PC-3 (cell line): Measurements from ENCODE around the gene RYR2. TPM values are rescaled to one million over a fixed set of nuclear protein-coding genes. Genes with fewer than 3 reads are reported as not detected.

Source experiments
- ATAC-seq: fragments of 200-7000 bp; cut with Tn5 transposase; 2 replicates; pipeline ENCODE4 v1.9.1; 2020; ENCODE audit warnings: mild to moderate bottlenecking, moderate library complexity
- BruUV-seq: library from RNA; stranded (reverse); fragments of 400-500 nt; replicated peaks from 2 replicates; lab custom pipeline; 2021; lab: Mats Ljungman, UMichigan
- CTCF ChIA-PET: fragments of 300-600 bp; sonication (Branson Sonifier 250); formaldehyde crosslinking; loops from one replicate; lab custom pipeline; 2022; ENCODE audit warnings: antibody characterized with exemption; lab: Charles Lee
- POLR2A ChIA-PET: fragments of 300-600 bp; sonication (Branson Sonifier 250); formaldehyde crosslinking; loops from one replicate; lab custom pipeline; 2022; ENCODE audit warnings: antibody characterized with exemption; ENCODE audit not compliant: unreplicated experiment; lab: Charles Lee
- DNase-seq: peaks from one replicate; pipeline ENCODE4 v3.0.0-alpha.2; 2015
- H2AFZ ChIP-seq: fragments of 300-600 bp; sonication (generic); 2 replicates; pipeline ENCODE4 v1.6.0; 2016; ENCODE audit warnings: antibody characterized with exemption, low read length
- H3F3A ChIP-seq: fragments of 300-600 bp; sonication (generic); one replicate; pipeline ENCODE4 v1.6.0; 2017; ENCODE audit warnings: antibody characterized with exemption, low read length, control low read depth, mild to moderate bottlenecking; ENCODE audit not compliant: unreplicated experiment
- H3K27ac ChIP-seq: fragments of 300-600 bp; sonication (generic); 2 replicates; pipeline ENCODE4 v1.5.1; 2016; ENCODE audit warnings: mild to moderate bottlenecking, low read length
- H3K27me3 ChIP-seq: fragments of 300-600 bp; sonication (generic); 2 replicates; pipeline ENCODE4 v1.6.1; 2016; ENCODE audit warnings: low read length, mixed read lengths
- H3K36me3 ChIP-seq: fragments of 300-600 bp; sonication (generic); 2 replicates; pipeline ENCODE4 v1.6.1; 2016; ENCODE audit warnings: low read depth, mixed run types, low read length, mixed read lengths
- H3K4me1 ChIP-seq: fragments of 300-600 bp; sonication (generic); 2 replicates; pipeline ENCODE4 v1.5.1; 2016; ENCODE audit warnings: low read length; ENCODE audit not compliant: insufficient read depth
- H3K4me2 ChIP-seq: fragments of 300-600 bp; sonication (generic); 2 replicates; pipeline ENCODE4 v1.6.0; 2016; ENCODE audit warnings: low read length
- H3K4me3 ChIP-seq: fragments of 300-600 bp; sonication (generic); 2 replicates; pipeline ENCODE4 v1.5.1; 2016; ENCODE audit warnings: mild to moderate bottlenecking, low read length, mixed read lengths
- H3K79me2 ChIP-seq: fragments of 300-600 bp; sonication (generic); 2 replicates; pipeline ENCODE4 v1.6.1; 2017; ENCODE audit warnings: low read length, mixed read lengths
- H3K9ac ChIP-seq: fragments of 300-600 bp; sonication (generic); 2 replicates; pipeline ENCODE4 v1.6.0; 2016; ENCODE audit warnings: mild to moderate bottlenecking, low read length
- H3K9me2 ChIP-seq: fragments of 300-600 bp; sonication (generic); replicated peaks from 2 replicates; pipeline ENCODE4 v1.6.1; 2016; ENCODE audit warnings: mixed run types, low read length, mixed read lengths
- H3K9me3 ChIP-seq: fragments of 300-600 bp; sonication (generic); 2 replicates; pipeline ENCODE4 v1.6.1; 2016; ENCODE audit warnings: low read length, mixed read lengths
- H4K20me1 ChIP-seq: fragments of 300-600 bp; sonication (generic); 2 replicates; pipeline ENCODE4 v1.6.1; 2016; ENCODE audit warnings: low read length, mixed read lengths
- EZH2 ChIP-seq: fragments of 300-600 bp; sonication (generic); IDR thresholded peaks from one replicate; pipeline ENCODE4 v1.6.1; 2017; ENCODE audit warnings: antibody characterized with exemption, mild to moderate bottlenecking, low read length; ENCODE audit not compliant: unreplicated experiment
- EZH2phosphoT487 ChIP-seq: fragments of 300-600 bp; sonication (generic); IDR thresholded peaks from 2 replicates; pipeline ENCODE4 v1.6.1; 2018; ENCODE audit warnings: mild to moderate bottlenecking, antibody characterized with exemption, low read length, borderline replicate concordance
- intact Hi-C: fragments of 100-400 bp; cut with micrococcal nuclease; formaldehyde crosslinking; loops from 2 replicates; pipeline ENCODE4 v1.9.0; 2023
- total RNA-seq: library from RNA; depleted of rRNA; stranded (reverse); fragments of >200 nt; gene quantifications from 2 replicates; pipeline ENCODE4 v1.2.3, GENCODE V29; 2014
- TF ChIP-seq, protein P1 (sequence below): fragments of 300-600 bp; sonication (generic); conservative IDR thresholded peaks from 2 replicates; pipeline ENCODE4 v1.5.1; 2017; ENCODE audit warnings: antibody characterized with exemption, low read depth, mild to moderate bottlenecking, low read length

Gene RYR2
- total RNA-seq, 1 experiment from 2014 or later, result not detected

DNA sequence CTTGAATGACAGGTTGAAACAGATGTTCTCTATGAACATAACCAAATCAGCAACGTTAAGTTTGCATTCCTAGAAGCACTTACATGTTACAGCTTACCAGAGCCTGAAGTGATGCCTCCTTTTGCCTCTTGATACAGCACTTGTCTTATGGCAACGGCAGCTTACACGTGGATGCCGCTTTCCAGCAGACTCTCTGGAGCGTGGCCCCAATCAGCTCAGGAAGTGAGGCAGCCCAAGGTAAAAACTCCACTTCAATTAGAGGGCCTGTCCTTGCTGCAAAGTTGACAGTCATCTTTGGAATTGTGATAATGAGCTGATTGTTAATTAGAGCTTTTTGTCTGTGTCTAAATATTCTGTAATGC lies 345.1 kb downstream of the RYR2 start:
- no peaks in the 10 kb centered on the region for H3K9me3 ChIP-seq
- H3K4me3 ChIP-seq, result no peak overlapping the region
- ATAC-seq (no peak), DNase-seq (no peak)
- H3K9me2 ChIP-seq, result no peaks in the 10 kb centered on the region
- H3K36me3 ChIP-seq, result no peaks in the 10 kb centered on the region
- no peak overlapping the region for H2AFZ ChIP-seq
- BruUV-seq, result no TSS peak
- H3K27ac ChIP-seq, result no peak overlapping the region
- ChIA-PET CTCF (interaction anchor here (0.7 to 1.0 kb wide), 2 partner anchors 778 kb away, joined by 3 to 6 read pairs; no protein-coding TSS in a partner anchor), POLR2A (no interaction called here)
- no peaks in the 10 kb centered on the region for H4K20me1 ChIP-seq
- no peaks in the 10 kb centered on the region for H3K79me2 ChIP-seq
- no peaks in the 10 kb centered on the region for H3F3A ChIP-seq
- TF ChIP-seq EZH2phosphoT487, result no peak
- TF ChIP-seq, protein P1, sequence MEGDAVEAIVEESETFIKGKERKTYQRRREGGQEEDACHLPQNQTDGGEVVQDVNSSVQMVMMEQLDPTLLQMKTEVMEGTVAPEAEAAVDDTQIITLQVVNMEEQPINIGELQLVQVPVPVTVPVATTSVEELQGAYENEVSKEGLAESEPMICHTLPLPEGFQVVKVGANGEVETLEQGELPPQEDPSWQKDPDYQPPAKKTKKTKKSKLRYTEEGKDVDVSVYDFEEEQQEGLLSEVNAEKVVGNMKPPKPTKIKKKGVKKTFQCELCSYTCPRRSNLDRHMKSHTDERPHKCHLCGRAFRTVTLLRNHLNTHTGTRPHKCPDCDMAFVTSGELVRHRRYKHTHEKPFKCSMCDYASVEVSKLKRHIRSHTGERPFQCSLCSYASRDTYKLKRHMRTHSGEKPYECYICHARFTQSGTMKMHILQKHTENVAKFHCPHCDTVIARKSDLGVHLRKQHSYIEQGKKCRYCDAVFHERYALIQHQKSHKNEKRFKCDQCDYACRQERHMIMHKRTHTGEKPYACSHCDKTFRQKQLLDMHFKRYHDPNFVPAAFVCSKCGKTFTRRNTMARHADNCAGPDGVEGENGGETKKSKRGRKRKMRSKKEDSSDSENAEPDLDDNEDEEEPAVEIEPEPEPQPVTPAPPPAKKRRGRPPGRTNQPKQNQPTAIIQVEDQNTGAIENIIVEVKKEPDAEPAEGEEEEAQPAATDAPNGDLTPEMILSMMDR, result no peak
- TF ChIP-seq EZH2, result no peak
- intact Hi-C loops, result loop anchor here (2.0 to 10.0 kb wide), 2 partner anchors 522 to 628 kb away; no protein-coding TSS in a partner anchor
- peaks cover 15% of the 10 kb centered on the region for H3K27me3 ChIP-seq
- no peaks in the 10 kb centered on the region for H3K4me1 ChIP-seq
- H3K4me2 ChIP-seq, result no peak overlapping the region
- H3K9ac ChIP-seq, result no peak overlapping the region

- CTCF ChIA-PET, result no interaction called here
- Histone ChIP-seq H3F3A (no peaks in the 10 kb centered on the region), H3K4me2 (no peak overlapping the region), H3K9me3 (no peaks in the 10 kb centered on the region), H3K9ac (no peak overlapping the region), H2AFZ (no peak overlapping the region), H3K36me3 (no peaks in the 10 kb centered on the region), H3K79me2 (no peaks in the 10 kb centered on the region), H3K27me3 (peaks cover 13% of the 10 kb centered on the region), H3K27ac (no peak overlapping the region), H3K4me1 (no peaks in the 10 kb centered on the region), H3K9me2 (no peaks in the 10 kb centered on the region), H4K20me1 (no peaks in the 10 kb centered on the region), H3K4me3 (no peak overlapping the region)
- ATAC-seq, result no peak
- DNase-seq, result no peak
- POLR2A ChIA-PET, result no interaction called here
- BruUV-seq, result no TSS peak
- TF ChIP-seq, protein P1, result no peak
- no peak for TF ChIP-seq EZH2phosphoT487
- no peak for TF ChIP-seq EZH2
- intact Hi-C loops, result no loop called here
Observed at GRCh38 chr1:237390823-237391222, 348.8 kb downstream of the RYR2 start.

DNA sequence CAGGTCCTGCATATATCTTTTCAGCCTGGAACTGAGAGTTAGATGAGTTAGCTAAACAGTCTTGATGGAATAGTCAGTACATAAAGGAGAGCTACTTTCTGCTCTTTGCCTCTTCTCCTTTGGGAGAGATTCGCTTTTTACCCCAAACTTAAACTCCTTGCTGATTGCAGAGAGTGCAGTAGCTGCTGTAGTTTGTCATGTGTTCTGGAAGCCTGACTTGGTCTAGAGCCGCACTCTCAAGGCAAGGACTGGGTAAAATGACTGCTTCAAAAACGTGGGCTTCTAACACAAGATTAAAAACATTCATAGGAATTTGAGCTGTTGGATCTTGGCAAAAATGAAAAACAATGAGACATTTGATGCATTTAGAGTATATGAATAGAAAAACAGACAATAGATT lies 351.6 kb downstream of the RYR2 start:
- Histone ChIP-seq H3K4me1 (no peaks in the 10 kb centered on the region), H3K4me2 (no peak overlapping the region), H3K27ac (no peak overlapping the region), H3K9me2 (no peaks in the 10 kb centered on the region), H3K9ac (no peak overlapping the region), H4K20me1 (no peaks in the 10 kb centered on the region), H2AFZ (no peak overlapping the region), H3F3A (no peaks in the 10 kb centered on the region), H3K9me3 (no peaks in the 10 kb centered on the region), H3K36me3 (no peaks in the 10 kb centered on the region), H3K4me3 (no peak overlapping the region), H3K27me3 (no peaks in the 10 kb centered on the region), H3K79me2 (no peaks in the 10 kb centered on the region)
- ATAC-seq (no peak), DNase-seq (no peak)
- CTCF ChIA-PET, result no interaction called here
- intact Hi-C loops, result no loop called here
- POLR2A ChIA-PET, result no interaction called here
- TF ChIP-seq EZH2phosphoT487 (no peak), EZH2 (no peak)
- TF ChIP-seq, protein P1, result no peak
- BruUV-seq, result no TSS peak
